ENCODE data around the gene UBE3A.
"Not testable (repeated sequence)": the region's sequence is repeated elsewhere in the genome, so short reads cannot be mapped to it uniquely, and the experiment has no call there.

The UBE3A gene

DNA sequence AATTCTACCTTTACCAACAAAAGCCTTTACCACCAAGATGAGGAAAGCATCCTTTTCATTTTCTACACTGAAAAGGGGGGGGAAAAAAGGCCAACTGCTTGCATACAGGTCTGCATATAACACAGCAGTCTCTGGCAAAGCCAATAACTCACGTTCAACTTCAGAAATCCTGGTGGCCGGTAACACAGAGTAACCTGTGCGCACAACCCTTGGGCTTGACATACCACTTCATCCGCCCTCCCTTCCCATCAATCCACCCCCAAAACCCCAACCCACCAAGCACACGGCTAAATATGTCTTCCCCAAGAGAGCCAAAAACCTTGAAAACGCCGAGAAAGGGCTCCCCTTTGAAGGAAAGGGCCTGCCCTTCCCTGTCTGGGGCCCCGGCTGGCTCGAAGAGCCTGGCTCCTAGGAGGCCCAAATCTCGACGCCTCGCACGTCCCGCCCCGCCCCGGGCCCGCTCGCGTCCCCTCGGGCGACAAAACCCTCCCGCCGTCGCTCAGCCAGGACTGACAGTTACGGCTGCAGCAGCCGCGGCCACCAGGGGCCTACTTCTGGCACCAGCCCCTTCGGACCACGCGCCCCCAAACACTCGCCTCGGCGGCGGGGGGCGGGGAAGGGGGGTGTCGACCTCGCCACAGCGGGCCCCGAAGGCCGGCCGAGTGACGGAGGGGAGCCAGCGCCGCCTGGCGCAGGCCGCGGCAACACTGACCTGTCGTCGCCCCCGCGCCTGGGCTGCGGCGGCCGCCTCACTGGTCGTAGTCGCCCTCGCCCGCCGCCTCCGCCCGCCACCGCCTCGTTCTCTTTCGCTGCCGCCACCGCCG is 835 bp downstream of the UBE3A start:
- no peak for DNase-seq

DNA sequence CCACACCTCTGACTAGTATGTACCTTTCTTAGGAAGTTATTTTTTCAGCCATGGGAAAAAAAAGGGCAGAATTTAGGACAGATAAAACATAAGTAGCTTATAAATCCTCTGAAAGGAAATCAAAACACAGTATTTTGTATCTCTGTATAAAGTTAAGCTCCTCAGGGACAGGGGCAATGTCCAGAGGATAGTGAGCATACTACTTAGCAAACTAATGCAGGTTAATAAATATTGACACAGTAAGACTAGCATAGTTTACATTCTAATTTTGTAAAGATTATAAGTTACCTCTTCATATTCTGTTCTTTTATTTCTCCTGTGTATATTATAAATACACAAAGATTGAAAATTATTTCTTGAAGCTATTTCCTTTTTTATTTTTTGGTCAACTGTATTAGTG is 2.1 kb downstream of the UBE3A start:
- no peak for DNase-seq

DNA sequence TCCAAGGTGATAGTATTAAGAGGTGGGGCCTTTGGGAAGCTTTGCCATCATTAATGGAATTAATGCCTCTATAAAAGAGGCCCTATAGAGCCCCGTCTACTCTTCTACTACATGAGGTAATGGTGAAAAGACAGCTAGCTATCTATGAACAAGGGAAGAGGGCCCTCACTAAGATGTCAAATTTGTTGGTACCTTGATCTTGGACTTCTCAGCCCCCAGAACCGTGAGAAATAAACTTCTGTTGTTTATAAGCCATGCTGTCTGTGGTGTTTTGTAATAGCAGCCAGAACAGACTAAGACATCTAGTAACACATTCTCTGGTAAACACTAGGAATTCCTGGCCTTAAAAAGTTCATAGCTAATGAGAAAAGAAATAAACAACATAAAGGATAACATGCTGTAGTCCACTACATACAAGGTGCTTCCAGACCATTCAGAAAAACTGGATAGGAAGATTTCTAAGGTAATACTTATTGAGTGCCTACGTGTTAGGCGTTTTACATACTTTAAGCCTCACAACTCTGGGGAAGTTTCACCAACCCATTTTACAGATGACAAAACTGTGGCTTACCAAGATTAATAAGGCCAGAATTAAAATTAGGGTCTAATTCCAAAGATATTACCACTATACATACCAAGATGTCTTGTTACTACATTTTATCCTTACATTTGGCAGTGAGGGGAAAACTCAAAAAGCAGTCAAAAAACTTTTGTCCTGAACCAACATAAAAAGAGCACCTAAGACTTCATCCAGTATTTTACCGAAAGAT is 3.2 kb downstream of the UBE3A start:
- no peak for DNase-seq

DNA sequence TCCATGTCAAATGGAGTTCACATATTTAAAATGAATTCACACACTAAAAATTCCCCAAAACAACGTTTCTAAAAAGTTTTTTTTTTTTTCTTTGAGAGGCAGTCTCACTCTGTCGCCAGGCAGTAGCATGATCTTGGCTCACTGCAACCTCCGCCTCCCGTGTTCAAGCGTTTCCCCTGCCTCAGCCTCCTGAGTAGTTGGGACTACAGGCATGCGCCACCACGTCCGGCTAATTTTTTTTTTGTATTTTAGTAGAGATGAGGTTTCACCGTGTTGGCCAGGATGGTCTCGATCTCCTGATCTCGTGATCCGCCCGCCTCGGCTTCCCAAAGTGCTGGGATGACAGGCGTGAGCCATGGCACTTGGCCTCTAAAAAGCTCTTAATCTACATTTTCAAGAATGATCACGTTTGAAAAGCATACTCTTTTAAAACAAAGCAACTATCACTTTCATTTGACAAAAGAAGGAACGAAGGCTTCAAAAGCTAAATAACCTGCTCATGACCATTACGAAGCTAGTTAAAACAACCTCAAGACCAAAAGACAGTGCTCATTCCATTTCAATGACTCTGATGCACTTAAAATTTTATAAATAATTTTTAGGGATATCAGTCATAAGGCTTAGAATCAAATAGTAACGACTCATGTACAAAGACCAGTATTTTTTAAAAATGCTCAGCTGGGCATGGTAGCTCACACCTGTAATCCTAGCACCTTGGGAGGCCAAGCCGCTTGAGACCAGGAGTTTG is 5.5 kb downstream of the UBE3A start:
- DNase-seq = no peak

DNA sequence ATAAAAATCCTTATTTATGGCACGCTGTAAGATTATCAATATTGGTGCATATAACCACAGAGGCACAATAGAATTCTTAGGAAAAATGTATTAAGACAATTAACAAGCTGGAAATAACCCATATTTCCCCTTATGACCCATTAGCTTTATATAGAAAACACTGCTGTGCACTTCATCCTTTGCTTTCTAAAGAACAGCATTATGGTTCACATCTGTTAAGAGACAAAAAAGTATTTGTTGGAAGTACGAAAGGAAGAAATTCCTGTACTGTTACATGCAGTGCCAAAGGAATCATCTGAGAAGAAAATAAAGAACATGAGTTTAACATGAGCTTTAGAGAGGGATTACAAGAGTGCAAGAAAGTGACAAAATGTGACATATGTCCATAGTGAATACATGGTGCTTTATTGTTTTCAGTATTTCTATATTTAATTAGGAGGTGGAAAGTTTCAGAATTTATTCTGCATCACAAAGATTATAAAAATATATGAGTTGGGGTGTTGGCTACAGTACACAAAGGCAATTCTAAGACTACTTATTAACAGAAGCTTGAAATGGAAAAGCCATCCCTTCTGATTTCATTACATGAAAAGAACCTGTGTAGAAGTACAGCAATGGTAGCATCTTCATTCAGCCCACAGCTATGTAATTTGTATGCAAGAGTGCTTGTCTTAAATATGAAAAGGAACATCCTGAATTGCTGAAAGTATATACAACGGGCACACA is 6.8 kb downstream of the UBE3A start:
- DNase-seq = no peak

DNA sequence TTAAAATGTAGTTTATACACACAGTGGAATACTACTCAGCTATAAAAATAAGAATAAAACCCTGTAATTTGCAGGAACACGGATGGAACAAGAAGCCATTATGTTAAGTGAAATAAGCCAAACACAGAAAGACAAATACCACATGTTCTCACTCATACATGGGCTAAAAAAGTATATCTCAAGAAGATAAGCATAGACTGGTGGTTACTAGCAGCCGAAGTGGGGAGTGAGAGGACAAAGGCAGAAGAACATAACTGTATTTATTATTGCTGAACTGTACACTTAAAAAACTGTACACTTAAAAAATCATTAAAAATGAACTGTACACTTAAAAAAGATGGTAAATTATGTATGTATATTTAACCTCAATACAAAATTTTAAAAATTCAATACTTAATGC is 11.0 kb downstream of the UBE3A start:
- no peak for DNase-seq

DNA sequence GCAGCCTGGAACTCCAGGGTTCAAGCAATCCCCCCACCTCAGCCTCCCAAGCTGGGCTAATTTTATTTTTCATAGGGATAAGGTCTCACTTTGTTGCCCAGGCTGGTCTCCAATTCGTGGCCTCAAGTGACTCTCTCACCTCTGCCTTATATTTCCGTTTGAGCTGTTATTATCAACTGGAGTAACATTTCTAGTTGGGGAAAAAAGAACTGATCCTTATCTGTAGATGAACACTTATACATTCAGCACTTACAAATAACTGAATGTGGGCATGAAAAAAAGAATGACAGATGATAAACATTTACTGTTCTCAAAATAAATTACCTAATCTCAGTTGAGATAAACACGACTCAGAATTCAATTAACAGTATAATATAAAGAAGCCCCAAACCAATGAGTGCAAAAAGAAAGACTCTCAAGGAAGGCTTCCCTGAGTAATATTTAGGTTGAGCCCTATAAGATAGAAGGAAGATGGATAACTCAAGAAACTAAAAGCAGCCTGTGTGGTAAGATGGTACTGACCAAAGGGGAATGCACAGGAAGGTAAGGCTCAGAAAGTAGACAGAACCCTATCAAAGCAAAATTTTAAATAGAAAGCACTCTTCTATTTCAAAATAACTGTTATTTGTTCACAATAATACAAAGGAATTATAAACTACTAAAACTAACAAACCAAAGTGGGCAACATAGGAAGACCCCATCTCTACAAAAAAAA is 11.8 kb downstream of the UBE3A start:
- no peak for DNase-seq

DNA sequence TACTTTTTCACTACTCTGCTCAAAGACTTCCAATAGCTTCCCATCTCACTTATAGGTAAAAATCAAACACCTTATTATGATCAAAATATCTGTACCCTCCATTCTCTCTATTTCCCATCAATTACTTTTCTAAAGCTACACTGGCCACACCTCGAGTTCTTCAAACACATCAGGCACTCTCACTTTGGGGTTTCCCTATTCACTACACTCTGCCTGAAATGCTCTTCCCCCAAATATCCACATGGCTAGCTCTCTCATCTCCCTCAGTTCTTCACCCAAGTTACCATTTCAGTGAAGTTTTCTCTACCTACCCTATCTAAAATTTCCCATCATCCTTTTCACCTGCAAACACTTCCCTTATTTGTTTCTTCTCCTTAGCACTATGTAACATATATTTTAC is 14.8 kb downstream of the UBE3A start:
- no peak for DNase-seq

DNA sequence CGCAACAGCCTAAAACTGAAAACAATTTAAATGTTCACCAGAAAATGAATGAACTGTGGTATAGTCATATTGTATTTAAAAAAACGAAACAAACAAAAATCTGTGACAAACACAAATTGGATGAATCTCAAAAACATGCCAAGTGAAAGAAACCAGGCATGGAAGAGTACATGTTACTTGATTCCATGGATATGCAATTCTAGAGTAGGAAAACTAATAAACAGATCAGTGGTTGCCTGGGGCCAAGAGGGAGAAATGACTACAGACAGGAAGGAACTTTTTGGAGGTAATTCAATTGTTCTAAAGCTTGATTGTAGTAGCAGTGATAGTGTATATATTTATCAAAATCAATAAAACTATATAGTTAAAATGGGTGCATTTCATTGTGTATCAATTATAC is 16.8 kb downstream of the UBE3A start:
- no peak for DNase-seq

DNA sequence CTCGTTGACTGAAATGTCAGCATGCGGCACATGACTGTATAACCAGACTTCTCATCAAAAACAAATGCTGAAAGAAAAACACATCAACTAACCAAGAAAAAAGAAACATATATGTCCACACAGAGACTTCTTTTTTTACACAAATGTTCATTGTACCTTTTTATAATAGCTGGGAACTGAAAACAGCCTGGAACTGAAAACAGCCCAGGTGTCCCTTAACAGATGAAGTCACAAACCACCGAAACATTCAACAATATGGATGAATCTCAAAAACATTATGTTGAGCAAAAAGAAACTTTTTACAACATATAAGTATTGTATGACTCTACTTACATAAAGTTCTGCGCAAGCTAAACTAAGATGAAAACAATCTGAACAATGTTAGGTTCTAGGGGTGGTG is 20.6 kb downstream of the UBE3A start:
- DNase-seq = no peak

DNA sequence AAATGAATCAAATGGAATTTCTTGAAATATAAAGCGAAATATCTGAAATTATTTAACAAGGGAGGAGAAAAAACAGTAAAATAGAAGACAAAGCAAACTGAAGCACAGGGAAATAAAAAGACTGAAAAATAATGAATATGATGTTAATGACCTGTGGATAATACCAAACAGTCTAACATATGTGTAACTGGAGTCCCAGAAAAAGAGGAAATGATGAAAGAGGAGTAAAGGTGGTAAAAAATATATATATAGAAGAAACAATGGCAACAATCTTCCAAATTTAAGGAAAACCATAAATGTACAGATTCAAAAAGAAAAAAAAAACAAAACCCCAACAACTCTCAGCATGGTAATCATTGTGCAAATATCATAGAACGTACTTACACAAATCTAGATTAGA is 21.2 kb downstream of the UBE3A start:
- no peak for DNase-seq

DNA sequence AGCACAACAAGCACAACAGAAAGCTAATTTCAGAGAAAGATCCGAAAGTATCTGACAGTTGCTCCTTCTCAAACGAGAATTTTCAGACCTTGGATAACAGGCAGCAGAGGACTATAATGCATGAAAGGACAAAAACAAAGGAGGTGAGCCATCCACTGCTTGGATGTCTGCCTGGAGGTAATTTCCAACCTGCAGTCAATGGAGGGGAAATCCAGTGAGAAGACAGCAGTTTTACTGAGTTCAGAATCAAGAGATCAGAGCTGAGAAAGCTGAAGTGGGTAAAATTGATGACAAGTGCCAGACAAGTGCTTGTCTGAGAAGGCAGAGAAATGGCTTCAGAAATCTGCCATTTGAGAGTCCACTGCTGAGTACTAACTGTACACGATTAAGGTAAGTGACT is 22.1 kb downstream of the UBE3A start:
- no peak for DNase-seq

DNA sequence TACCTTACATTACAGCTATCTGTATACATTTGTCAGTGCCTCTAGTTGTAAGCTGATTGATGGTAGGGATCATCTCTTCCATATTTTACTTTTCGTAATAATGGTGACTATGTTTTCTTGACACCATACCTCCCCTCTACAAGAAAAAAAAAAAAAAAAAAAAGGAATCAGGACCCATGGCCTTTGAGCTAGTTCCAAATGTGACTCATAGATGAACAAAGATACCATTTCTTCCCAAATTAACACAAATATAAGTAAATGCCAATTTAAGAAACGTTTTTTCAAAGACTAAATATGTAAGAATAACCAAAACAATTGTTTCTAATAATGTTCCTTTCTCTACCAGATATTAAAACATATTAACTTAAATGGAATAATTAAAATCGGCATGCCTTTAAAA is 23.1 kb downstream of the UBE3A start:
- DNase-seq = no peak

DNA sequence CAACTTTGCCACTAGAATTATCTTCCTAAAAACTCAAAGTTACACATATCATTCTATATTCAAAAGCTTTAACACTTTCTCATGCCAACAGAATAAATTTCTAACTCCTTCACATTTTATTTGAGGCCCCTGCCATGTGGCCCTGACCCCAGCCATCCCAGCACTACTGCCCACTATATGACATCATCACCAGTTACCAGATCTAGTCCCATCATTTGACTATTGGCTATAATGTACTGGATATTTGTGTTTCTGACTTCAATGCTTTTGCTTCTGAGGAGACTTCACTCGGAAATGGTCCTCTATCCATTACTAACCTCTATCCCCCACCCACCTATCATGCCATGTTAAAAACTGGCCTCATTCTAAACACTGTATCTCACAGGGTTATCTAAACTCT is 23.6 kb downstream of the UBE3A start:
- DNase-seq = no peak

DNA sequence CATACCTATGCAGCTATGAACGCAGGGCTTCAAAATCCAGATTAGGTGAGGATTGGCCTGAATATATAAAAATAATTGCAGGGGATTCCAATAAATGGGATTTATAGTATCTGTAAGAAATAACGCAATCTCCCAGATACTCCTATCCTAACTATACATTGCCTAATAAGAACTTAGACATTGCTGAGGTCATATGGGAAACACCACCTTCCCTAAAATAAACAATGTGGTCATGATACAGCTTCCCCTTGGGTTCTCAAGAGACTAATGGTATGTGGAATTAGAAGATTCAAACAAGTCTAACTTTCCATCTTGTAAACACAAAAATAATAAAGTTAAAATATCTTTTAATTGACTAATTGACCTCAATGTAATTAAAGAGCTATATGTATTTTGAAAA is 28.2 kb downstream of the UBE3A start:
- no peak for DNase-seq

DNA sequence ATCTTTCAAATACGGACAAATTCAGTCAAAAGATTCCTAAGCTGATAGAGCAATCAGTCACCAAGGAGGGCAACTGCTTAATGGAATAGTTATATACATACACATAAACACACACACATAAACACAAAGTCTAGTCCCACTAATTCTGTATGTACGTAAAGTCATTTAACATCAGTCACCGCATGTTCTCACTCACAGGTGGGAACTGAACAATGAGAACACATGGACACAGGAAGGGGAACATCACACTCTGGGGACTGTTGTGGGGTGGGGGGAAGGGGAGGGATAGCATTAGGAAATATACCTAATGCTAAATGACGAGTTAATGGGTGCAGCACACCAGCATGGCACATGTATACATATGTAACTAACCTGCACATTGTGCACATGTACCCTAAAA is 29.1 kb downstream of the UBE3A start:
- DNase-seq = not testable (repeated sequence)

DNA sequence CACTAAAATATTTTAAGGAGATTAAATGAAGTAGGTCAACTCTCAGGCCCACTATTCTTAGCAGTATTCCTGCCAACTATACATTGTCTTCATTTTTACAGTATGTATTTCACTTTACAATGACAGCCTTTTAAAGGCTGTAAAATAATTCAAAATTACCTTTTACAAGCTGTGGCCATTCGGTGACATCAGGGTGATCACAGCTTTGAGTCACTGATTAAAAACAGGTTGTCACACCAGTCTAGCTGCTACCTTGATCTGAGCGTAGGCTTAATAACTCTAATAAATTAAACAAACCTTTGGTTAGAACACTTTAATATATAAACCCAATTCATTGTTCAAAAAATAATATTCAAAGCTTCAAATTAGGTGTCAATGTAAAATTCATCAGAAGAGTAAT is 29.9 kb downstream of the UBE3A start:
- no peak for DNase-seq

DNA sequence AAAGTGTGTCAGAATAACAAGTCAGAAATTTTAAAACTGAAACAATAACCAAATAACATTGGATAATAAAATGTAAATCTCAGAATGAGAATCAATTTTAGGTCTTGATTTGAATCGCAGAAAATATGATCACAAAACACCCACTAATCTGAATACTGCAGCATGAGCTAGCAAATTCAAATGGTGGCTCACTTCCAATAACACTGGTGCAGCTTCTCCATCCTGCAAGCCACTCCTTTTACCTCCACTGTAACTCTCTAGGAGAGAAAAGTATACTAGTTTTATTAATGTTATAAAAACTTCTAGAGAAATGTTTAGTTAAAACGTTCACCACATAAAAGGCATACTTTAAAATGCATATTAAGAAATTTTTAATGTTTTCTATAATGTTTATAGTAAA is 30.4 kb downstream of the UBE3A start:
- no peak for DNase-seq

DNA sequence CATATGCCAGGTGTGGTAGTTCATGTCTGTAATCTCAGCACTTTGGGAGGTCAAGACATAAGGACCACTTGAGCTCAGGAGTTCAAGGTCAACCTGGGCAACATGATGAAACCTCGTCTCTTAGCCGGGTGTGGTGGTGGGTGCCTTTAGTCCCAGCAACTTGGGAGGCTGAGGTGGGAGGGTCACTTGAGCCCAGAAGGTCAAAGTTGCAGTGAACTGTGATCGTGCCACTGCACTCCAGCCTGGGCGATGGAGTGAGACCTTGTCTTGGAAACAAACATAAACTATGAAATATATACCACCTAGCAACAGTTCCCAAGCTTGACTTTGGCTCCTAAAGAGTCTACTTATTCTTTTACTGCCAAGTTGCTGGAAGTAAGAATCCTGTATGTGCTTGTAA is 30.9 kb downstream of the UBE3A start:
- DNase-seq = no peak

DNA sequence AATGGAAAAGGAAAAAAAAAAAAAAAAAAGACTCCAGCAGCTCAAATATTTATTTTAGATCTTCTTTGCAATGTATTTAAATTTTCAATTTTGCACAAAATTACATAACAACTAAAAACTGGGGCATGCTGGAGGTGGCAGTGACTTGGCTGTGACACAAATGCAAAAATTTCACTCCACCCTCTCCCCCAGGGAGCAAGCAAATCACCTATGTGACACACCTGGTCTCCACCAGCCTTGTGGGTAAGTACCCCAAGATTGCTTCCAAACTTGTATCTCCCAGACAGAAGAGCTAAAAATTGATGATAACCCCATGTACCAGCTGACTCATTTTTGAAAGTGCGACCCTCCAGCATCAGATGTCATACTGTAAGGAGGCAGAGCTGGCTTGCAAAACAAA is 32.0 kb downstream of the UBE3A start:
- DNase-seq = no peak

DNA sequence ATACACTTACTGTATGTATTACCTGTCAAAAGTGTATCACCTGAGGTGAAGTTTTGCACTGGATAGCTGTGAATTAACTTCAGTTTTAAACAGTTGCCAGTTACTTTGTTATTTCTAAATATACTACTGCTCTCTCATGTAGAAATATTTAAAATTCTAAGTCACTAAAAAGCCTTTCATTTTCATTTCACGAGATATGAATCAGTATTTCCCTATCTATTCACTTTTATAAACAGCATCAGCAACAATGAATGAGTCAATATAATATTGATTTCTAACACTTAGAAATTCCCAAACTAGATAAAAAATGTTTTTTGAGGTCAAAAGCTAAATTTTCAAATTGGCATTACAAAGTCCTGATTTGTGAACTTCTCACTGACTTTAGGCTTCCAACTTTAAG is 32.6 kb downstream of the UBE3A start:
- no peak for DNase-seq

DNA sequence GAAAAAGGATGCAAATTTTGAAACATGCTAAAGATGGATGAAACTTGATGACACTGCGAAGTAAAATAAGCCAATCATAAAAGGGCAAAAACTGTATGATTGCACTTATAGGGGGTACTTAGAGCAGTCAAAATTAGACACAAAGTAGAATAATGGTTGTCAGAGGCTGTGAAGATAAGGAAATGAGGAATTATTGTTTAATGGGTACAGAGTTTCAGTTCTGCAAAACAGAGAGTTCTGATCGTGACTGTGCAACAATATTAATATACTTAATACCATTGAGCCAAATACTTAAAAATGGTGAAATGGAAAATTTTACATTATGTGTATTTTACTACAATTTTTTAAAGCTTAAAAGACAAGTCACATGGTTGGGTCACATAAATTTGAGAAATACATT is 35.1 kb downstream of the UBE3A start:
- no peak for DNase-seq

DNA sequence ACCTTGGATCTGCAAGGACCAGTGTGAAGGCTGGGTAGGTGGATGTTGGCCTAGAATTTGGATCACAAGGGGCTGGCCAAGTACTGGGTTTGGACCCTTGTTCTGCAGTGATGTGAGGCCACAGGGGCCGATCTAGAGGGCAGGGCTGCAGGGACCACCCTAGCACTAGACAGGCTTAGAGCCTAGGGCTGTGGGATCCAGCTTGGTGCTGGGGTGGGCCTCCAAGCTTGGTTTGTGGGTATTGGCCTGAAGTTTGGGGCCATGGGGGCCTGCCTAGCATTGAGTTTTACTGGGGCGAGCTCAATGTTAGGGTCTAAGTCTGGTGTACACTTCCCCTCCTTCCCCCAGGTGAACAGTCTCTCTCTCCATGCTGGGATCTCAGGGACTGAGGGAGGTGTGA is 36.5 kb downstream of the UBE3A start:
- DNase-seq = no peak

All from 8988T (cell line).